ENCODE results near the gene CCDC28B. TPM values are rescaled to one million over a fixed set of nuclear protein-coding genes. Genes with fewer than 3 reads are reported as not detected.
A peak's percentile ranks its signal among the peaks of the same experiment; 100 is the strongest.
"Not testable (repeated sequence)": the region's sequence is repeated elsewhere in the genome, so short reads cannot be mapped to it uniquely, and the experiment has no call there.

CCDC28B gene
- total RNA-seq, result 10 to 100 TPM; 48.6 to 55.6 TPM

GRCh38 chr1:32200226-32201010, at the start of gene CCDC28B:
CCDC28B (plus strand) TSS chr1:32200595; CDS start chr1:32201936, 1,341 bp downstream.
- Mint-ChIP-seq H3K4me1 (peaks cover 56% of the 10 kb centered on the region), H3K36me3 (peaks cover 41% of the 10 kb centered on the region), H3K4me3 (peak within 1 kb of the TSS; percentile 84), H3K9me3 (no peaks in the 10 kb centered on the region), H3K27me3 (peaks cover 2% of the 10 kb centered on the region), H3K27ac (peak within 1 kb of the TSS; percentile 91)
- DNase-seq (peak; percentile 72), ATAC-seq (ENCODE audit: low read depth) (peak; percentile 55)
- POLR2A ChIA-PET, result interaction anchor here (0.6 to 3.1 kb wide), 15 partner anchors 8 to 404 kb away, joined by 3 to 37 read pairs (median 6); partner anchors contain the start of genes BSDC1, KPNA6, LCK and MARCKSL1

- POLR2A ChIA-PET, result no interaction called here
- ATAC-seq (ENCODE audit: low read depth), result no peak
- no peak for DNase-seq
- Mint-ChIP-seq H3K27me3 (no peaks in the 10 kb centered on the region), H3K36me3 (peaks cover 38% of the 10 kb centered on the region), H3K9me3 (peaks cover 8% of the 10 kb centered on the region), H3K27ac (no peak overlapping the region), H3K4me1 (peaks cover 8% of the 10 kb centered on the region), H3K4me3 (no peak overlapping the region)
These were observed 49.5 kb upstream of the CCDC28B start for GRCh38 chr1:32150847-32151246.

- POLR2A ChIA-PET, result no interaction called here
- no peak for ATAC-seq (ENCODE audit: low read depth)
- Mint-ChIP-seq H3K9me3 (peaks cover 8% of the 10 kb centered on the region), H3K4me3 (no peak overlapping the region), H3K4me1 (peaks cover 8% of the 10 kb centered on the region), H3K27me3 (no peaks in the 10 kb centered on the region), H3K27ac (no peak overlapping the region), H3K36me3 (peaks cover 41% of the 10 kb centered on the region)
- DNase-seq, result no peak
These were observed 49.0 kb upstream of the CCDC28B start for GRCh38 chr1:32151319-32151787.

- POLR2A ChIA-PET, result no interaction called here
These were observed 41.2 kb upstream of the CCDC28B start for GRCh38 chr1:32159189-32159588.

GRCh38 chr1:32163405-32163804, 37.0 kb upstream of the CCDC28B start:
- DNase-seq, result no peak
- ATAC-seq (ENCODE audit: low read depth), result no peak
- POLR2A ChIA-PET, result no interaction called here
- H3K4me3 Mint-ChIP-seq, result no peak overlapping the region
- H3K27me3 Mint-ChIP-seq, result no peaks in the 10 kb centered on the region
- no peak overlapping the region for H3K27ac Mint-ChIP-seq
- H3K36me3 Mint-ChIP-seq, result peaks cover 31% of the 10 kb centered on the region
- peaks cover 2% of the 10 kb centered on the region for H3K4me1 Mint-ChIP-seq
- no peaks in the 10 kb centered on the region for H3K9me3 Mint-ChIP-seq

More at GRCh38 chr1:32159189-32159588, 41.2 kb upstream of the CCDC28B start:
- H3K4me3 Mint-ChIP-seq, result no peak overlapping the region
- H3K36me3 Mint-ChIP-seq, result peaks cover 42% of the 10 kb centered on the region
- H3K27ac Mint-ChIP-seq, result peak overlapping the region; percentile 23
- ATAC-seq (ENCODE audit: low read depth) (no peak), DNase-seq (no peak)
- no peaks in the 10 kb centered on the region for H3K27me3 Mint-ChIP-seq
- no peaks in the 10 kb centered on the region for H3K9me3 Mint-ChIP-seq
- H3K4me1 Mint-ChIP-seq, result peaks cover 10% of the 10 kb centered on the region

GRCh38 chr1:32165633-32166032, 34.8 kb upstream of the CCDC28B start:
- H3K4me3 Mint-ChIP-seq; DNase-seq; H3K27ac Mint-ChIP-seq; H3K27me3 Mint-ChIP-seq; H3K4me1 Mint-ChIP-seq; ATAC-seq (ENCODE audit: low read depth); POLR2A ChIA-PET; H3K9me3 Mint-ChIP-seq: not testable (repeated sequence)
- H3K36me3 Mint-ChIP-seq, result peaks cover 34% of the 10 kb centered on the region

GRCh38 chr1:32170991-32171390, 29.4 kb upstream of the CCDC28B start:
- POLR2A ChIA-PET, result no interaction called here
- no peaks in the 10 kb centered on the region for H3K9me3 Mint-ChIP-seq
- peaks cover 17% of the 10 kb centered on the region for H3K4me1 Mint-ChIP-seq
- ATAC-seq (ENCODE audit: low read depth) (no peak), DNase-seq (no peak)
- H3K27me3 Mint-ChIP-seq, result no peaks in the 10 kb centered on the region
- no peak overlapping the region for H3K27ac Mint-ChIP-seq
- H3K4me3 Mint-ChIP-seq, result no peak overlapping the region
- peaks cover 36% of the 10 kb centered on the region for H3K36me3 Mint-ChIP-seq

- no peaks in the 10 kb centered on the region for H3K27me3 Mint-ChIP-seq
- peaks cover 35% of the 10 kb centered on the region for H3K36me3 Mint-ChIP-seq
- peak overlapping the region; percentile 50 for H3K27ac Mint-ChIP-seq
- peaks cover 17% of the 10 kb centered on the region for H3K4me1 Mint-ChIP-seq
- POLR2A ChIA-PET, result interaction anchor here (0.6 kb wide), 1 partner anchor 118 kb away, joined by 4 read pairs; no protein-coding TSS in a partner anchor
- ATAC-seq (ENCODE audit: low read depth) (no peak), DNase-seq (no peak)
- no peaks in the 10 kb centered on the region for H3K9me3 Mint-ChIP-seq
- peak overlapping the region; percentile 28 for H3K4me3 Mint-ChIP-seq
These were observed 27.7 kb upstream of the CCDC28B start for GRCh38 chr1:32172621-32173245.

- H3K4me3 Mint-ChIP-seq, result peak overlapping the region; percentile 92
- DNase-seq (no peak), ATAC-seq (ENCODE audit: low read depth) (no peak)
- H3K27ac Mint-ChIP-seq, result peak overlapping the region; percentile 98
- no peaks in the 10 kb centered on the region for H3K27me3 Mint-ChIP-seq
- peaks cover 29% of the 10 kb centered on the region for H3K36me3 Mint-ChIP-seq
- peaks cover 19% of the 10 kb centered on the region for H3K4me1 Mint-ChIP-seq
- POLR2A ChIA-PET, result interaction anchor here (0.6 to 4.1 kb wide), 13 partner anchors 12 to 663 kb away, joined by 3 to 37 read pairs (median 7); partner anchors contain the start of genes CCDC28B, IQCC, KPNA6 and LCK
- H3K9me3 Mint-ChIP-seq, result no peaks in the 10 kb centered on the region
These were observed 21.8 kb upstream of the CCDC28B start for GRCh38 chr1:32178380-32179192.

- DNase-seq (no peak), ATAC-seq (ENCODE audit: low read depth) (no peak)
- Mint-ChIP-seq H3K36me3 (peaks cover 33% of the 10 kb centered on the region), H3K27ac (peak overlapping the region; percentile 98), H3K4me3 (peak overlapping the region; percentile 92), H3K27me3 (no peaks in the 10 kb centered on the region), H3K4me1 (peaks cover 23% of the 10 kb centered on the region), H3K9me3 (no peaks in the 10 kb centered on the region)
- POLR2A ChIA-PET, result interaction anchor here (0.6 to 4.1 kb wide), 13 partner anchors 12 to 662 kb away, joined by 3 to 37 read pairs (median 7); partner anchors contain the start of genes CCDC28B, IQCC, KPNA6 and LCK
These were observed 21.3 kb upstream of the CCDC28B start for GRCh38 chr1:32179193-32179442.

GRCh38 chr1:32179443-32180185, 20.8 kb upstream of the CCDC28B start, which contains the start of gene TXLNA:
TXLNA (plus strand) TSS chr1:32179675; CDS start chr1:32180346, 671 bp downstream.
- peak; percentile 93 for DNase-seq
- H3K4me3 Mint-ChIP-seq, result peak within 1 kb of the TSS; percentile 92
- peaks cover 28% of the 10 kb centered on the region for H3K4me1 Mint-ChIP-seq

More at GRCh38 chr1:32179443-32180185, 20.8 kb upstream of the CCDC28B start, which contains the start of gene TXLNA:
- peak; percentile 89 for ATAC-seq (ENCODE audit: low read depth)
- H3K9me3 Mint-ChIP-seq, result no peaks in the 10 kb centered on the region
- POLR2A ChIA-PET, result interaction anchor here (0.6 to 4.1 kb wide), 16 partner anchors 11 to 662 kb away, joined by 3 to 37 read pairs (median 5); partner anchors contain the start of genes CCDC28B, IQCC, KPNA6 and LCK
- no peaks in the 10 kb centered on the region for H3K27me3 Mint-ChIP-seq
- peak within 1 kb of the TSS; percentile 98 for H3K27ac Mint-ChIP-seq
- peaks cover 35% of the 10 kb centered on the region for H3K36me3 Mint-ChIP-seq
